Measurements from ENCODE around the gene KCNMA1.

The KCNMA1 gene

DNA sequence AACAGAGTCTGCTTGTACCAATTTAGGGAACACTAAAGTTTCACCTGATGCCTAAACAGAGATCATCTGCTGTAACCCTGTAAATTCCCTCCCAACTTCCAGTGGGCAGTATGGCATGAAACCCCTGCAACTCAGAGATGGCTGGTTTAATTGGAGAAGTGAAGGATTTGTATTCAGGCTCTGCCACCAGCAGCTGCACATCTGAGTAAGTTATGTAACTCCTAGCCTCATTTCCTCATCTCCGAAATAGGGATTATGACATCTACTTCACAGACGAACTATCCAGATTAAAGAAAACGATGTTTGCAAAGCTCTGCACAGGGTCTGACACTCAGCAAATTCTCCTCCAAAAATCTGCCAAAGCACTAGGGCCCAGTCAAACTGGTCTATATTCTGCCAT is 493.0 kb downstream of the KCNMA1 start:
- peaks cover 8 to 14% of the 10 kb centered on the region in 2 experiments for H3K4me1 ChIP-seq (ENCODE audit: control insufficient read depth in 1 of 2, insufficient read depth in 1 of 2, low read depth in 1 of 2, low read length in 1 of 2)

DNA sequence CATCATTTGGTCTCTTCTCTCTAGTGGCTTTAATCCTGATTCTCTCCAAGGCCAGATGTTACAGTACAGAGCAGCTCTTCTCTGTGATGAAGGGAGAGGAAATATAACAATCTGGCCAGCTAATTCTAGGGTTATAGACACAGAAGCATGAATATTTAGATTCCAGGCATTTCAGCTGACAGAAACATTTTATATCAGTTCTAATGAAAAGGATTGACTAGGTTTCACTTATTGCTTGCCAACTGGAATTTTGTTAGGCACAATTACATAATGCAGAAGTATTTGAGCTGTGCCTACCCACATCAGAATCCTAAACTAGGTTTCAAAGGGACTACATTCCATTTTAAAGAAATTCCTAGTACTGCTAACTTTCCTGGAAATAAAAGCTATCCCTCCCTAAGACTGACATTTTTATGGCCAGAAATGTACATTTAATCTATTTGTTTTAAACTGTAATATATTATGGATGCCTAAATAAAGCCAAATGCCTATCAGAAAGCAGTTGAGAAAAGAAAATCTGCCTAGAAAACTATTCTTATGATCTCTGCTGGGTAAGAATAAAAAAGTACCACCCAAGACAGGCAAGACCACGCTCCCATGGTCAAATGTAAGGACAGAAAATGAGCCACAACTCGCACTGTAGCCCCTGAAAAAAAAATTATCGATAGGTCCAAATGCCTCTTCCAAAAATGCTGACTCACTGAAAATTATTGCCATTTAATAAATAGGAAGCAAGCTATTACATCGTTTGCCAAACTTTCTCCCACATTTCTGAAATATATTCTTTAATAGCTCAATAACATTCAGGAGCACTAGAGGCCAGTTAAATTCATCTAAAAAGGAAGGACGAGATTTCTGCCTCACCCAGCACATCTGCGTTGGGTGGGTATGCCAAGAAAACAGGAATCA is 498.1 kb downstream of the KCNMA1 start:
- no peaks in the 10 kb centered on the region for H3K9me3 ChIP-seq
- H3K27me3 ChIP-seq = peaks cover 42% of the 10 kb centered on the region
- H3K27ac ChIP-seq = no peak overlapping the region
- H3K36me3 ChIP-seq = no peaks in the 10 kb centered on the region
- TF ChIP-seq CTCF (IDR thresholded peaks at IDR 0.05) = no peak
- no peak overlapping the region for H3K4me3 ChIP-seq (ENCODE audit: low read depth in 1 of 2, low read length in 1 of 2)
- peaks cover 1 to 5% of the 10 kb centered on the region in 2 experiments for H3K4me1 ChIP-seq (ENCODE audit: control insufficient read depth in 1 of 2, insufficient read depth in 1 of 2, low read depth in 1 of 2, low read length in 1 of 2)

More for the DNA sequence above, 493.0 kb downstream of the KCNMA1 start:
- H3K27me3 ChIP-seq = peaks cover 32% of the 10 kb centered on the region
- H3K27ac ChIP-seq = no peak overlapping the region
- no peak for TF ChIP-seq CTCF (IDR thresholded peaks at IDR 0.05)
- H3K36me3 ChIP-seq = no peaks in the 10 kb centered on the region
- H3K9me3 ChIP-seq = no peaks in the 10 kb centered on the region
- H3K4me3 ChIP-seq (ENCODE audit: low read depth in 1 of 2, low read length in 1 of 2) = no peak overlapping the region

DNA sequence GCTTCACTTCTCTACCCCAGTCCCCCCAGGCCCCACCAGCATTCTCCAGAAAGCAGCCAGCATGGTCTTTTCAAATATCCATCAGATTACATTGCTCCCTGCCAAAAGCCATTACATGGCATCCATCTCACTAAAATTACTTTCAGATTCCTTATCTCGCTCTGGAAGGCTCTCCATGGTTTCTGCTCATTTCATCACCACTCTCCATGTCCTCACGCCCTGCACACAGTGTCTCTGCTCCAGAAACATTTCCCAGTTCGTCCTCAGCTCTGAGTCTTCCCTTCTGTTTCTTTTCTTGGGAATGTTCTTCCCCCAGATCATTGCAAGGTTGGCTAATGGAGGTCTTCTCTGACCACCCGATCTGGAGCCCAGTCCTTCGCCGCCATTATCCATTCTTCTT is 499.1 kb downstream of the KCNMA1 start:
- Histone ChIP-seq H3K27ac (no peak overlapping the region), H3K9me3 (no peaks in the 10 kb centered on the region), H3K4me3 (ENCODE audit: low read depth in 1 of 2, low read length in 1 of 2) (no peak overlapping the region), H3K36me3 (no peaks in the 10 kb centered on the region), H3K27me3 (peaks cover 42% of the 10 kb centered on the region), H3K4me1 (ENCODE audit: control insufficient read depth in 1 of 2, insufficient read depth in 1 of 2, low read depth in 1 of 2, low read length in 1 of 2) (no peaks in the 10 kb centered on the region)
- TF ChIP-seq CTCF (IDR thresholded peaks at IDR 0.05) = no peak

- peaks cover 42% of the 10 kb centered on the region for H3K27me3 ChIP-seq
- H3K27ac ChIP-seq = no peak overlapping the region
- no peaks in the 10 kb centered on the region for H3K9me3 ChIP-seq
- no peaks in the 10 kb centered on the region for H3K4me1 ChIP-seq (ENCODE audit: control insufficient read depth in 1 of 2, insufficient read depth in 1 of 2, low read depth in 1 of 2, low read length in 1 of 2)
- TF ChIP-seq CTCF (IDR thresholded peaks at IDR 0.05) = no peak
- no peak overlapping the region for H3K4me3 ChIP-seq (ENCODE audit: low read depth in 1 of 2, low read length in 1 of 2)
- no peaks in the 10 kb centered on the region for H3K36me3 ChIP-seq
These were observed 502.1 kb downstream of the KCNMA1 start for GRCh38 chr10:77135555-77135954.

DNA sequence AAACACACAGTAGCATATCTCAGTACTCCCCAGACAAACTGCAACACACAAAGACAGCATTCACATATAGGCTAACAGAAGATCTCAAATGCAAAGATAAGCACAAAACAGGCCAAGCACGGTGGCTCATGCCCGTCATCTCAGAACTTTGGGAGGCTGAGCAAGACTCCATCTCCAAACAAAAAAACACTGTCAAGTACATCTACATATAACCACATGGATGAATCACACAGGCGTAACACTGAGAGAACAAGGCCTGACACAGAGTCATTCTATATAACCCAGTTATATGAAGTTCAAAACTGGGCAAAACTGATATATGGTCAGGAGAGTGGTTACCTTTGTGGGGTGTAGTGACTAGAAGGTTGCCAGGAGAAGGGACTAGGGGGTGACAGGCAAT is 506.4 kb downstream of the KCNMA1 start:
- no peaks in the 10 kb centered on the region for H3K36me3 ChIP-seq
- no peak overlapping the region for H3K4me3 ChIP-seq (ENCODE audit: low read depth in 1 of 2, low read length in 1 of 2)
- H3K9me3 ChIP-seq = no peaks in the 10 kb centered on the region
- TF ChIP-seq CTCF (IDR thresholded peaks at IDR 0.05) = no peak
- H3K4me1 ChIP-seq (ENCODE audit: control insufficient read depth in 1 of 2, insufficient read depth in 1 of 2, low read depth in 1 of 2, low read length in 1 of 2) = no peaks in the 10 kb centered on the region
- H3K27ac ChIP-seq = no peak overlapping the region
- H3K27me3 ChIP-seq = peaks cover 15% of the 10 kb centered on the region
